Naive B cell (primary cell): ENCODE measurements around the gene BYSL. TPM values are rescaled to one million over a fixed set of nuclear protein-coding genes. Genes with fewer than 3 reads are reported as not detected.

Experiments used
- ATAC-seq, 2 donors: fragments of 150-1000 bp; cut with Tn5 transposase; 2 replicates each; pipeline ENCODE4 v1.10.0; 2021; ENCODE audit warnings: low read depth in 2 of 2, mild to moderate bottlenecking in 2 of 2, moderate library complexity in 2 of 2
- DNase-seq: peaks from one replicate; pipeline ENCODE4 v3.0.0; 2022
- H3K27ac Mint-ChIP-seq, 6 donors: one replicate each; pipeline ENCODE4 v1.8.0; 2020 to 2022; ENCODE audit warnings: mild to moderate bottlenecking in 6 of 6, mixed read lengths in 6 of 6, moderate library complexity in 5 of 6, inconsistent platforms in 2 of 6
- H3K27me3 Mint-ChIP-seq, 3 donors: one replicate each; pipeline ENCODE4 v1.8.0; 2021 to 2022; ENCODE audit warnings: mixed read lengths in 3 of 3, mild to moderate bottlenecking in 1 of 3
- H3K36me3 Mint-ChIP-seq, 2 donors: one replicate each; pipeline ENCODE4 v1.8.0; 2020 to 2022; ENCODE audit warnings: mixed read lengths in 2 of 2, inconsistent platforms in 1 of 2, mild to moderate bottlenecking in 1 of 2
- H3K4me1 Mint-ChIP-seq, 3 donors: one replicate each; pipeline ENCODE4 v1.8.0; 2020 to 2022; ENCODE audit warnings: mixed read lengths in 3 of 3, inconsistent platforms in 1 of 3, mild to moderate bottlenecking in 1 of 3, moderate library complexity in 1 of 3
- H3K4me3 Mint-ChIP-seq, 8 donors: one replicate each; pipeline ENCODE4 v1.8.0; 2020 to 2022; ENCODE audit warnings: mild to moderate bottlenecking in 8 of 8, mixed read lengths in 8 of 8, moderate library complexity in 8 of 8, inconsistent platforms in 2 of 8
- H3K9me3 Mint-ChIP-seq, 7 donors: one replicate each; pipeline ENCODE4 v1.8.0; 2020 to 2022; ENCODE audit warnings: mixed read lengths in 7 of 7, mild to moderate bottlenecking in 5 of 7, inconsistent platforms in 2 of 7, moderate library complexity in 1 of 7
- polyA plus RNA-seq, 6 donors: library from polyadenylated mRNA; unstranded; fragments of 300-500 nt; fragmentation: Illumina TruSeq; gene quantifications; one replicate each; pipeline ENCODE4 v1.2.3, GENCODE V29; 2021; ENCODE audit warnings: low read depth in 6 of 6

BYSL gene
- polyA plus RNA-seq, 6 donors from 2014 or later: 3.0 to 8.6 (median 5.5) TPM

DNA sequence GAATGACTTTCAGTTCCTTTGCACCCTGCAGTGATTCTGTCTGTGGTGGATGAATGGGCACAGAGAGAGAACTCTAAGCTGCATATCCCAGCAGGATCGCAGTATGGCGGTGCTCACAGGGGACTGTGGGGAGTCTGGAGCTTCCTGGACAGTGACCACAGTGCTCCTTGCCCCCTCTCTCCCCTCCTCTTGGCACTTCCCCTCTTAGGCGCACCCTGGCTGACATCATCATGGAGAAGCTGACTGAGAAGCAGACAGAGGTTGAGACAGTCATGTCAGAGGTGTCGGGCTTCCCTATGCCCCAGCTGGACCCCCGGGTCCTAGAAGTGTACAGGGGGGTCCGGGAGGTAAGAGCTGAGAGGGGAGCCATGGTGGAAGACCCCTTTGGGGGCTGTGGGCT is 8.6 kb downstream of the BYSL start:
- ATAC-seq (no peak), DNase-seq (no peak)
- H3K4me1 Mint-ChIP-seq: peaks cover 15 to 25% (median 19%) of the 10 kb centered on the region in 3 donors
- peak overlapping the region in 3 of 6 donors; percentile 42 to 56 (median 45) for H3K27ac Mint-ChIP-seq
- H3K4me3 Mint-ChIP-seq: peak overlapping the region in 1 of 8 donors; percentile 9
- H3K27me3 Mint-ChIP-seq: no peaks in the 10 kb centered on the region
- no peaks in the 10 kb centered on the region for H3K9me3 Mint-ChIP-seq
- peaks cover 6 to 8% of the 10 kb centered on the region in 2 donors for H3K36me3 Mint-ChIP-seq

- DNase-seq: no peak
- no peak for ATAC-seq
- peaks cover 21 to 36% (median 34%) of the 10 kb centered on the region in 3 donors for H3K4me1 Mint-ChIP-seq
- H3K27me3 Mint-ChIP-seq: no peaks in the 10 kb centered on the region
- H3K9me3 Mint-ChIP-seq: no peaks in the 10 kb centered on the region
- H3K27ac Mint-ChIP-seq: peak overlapping the region in 2 of 6 donors; percentile 21 to 54
- H3K36me3 Mint-ChIP-seq: peaks cover 6 to 14% of the 10 kb centered on the region in 2 donors
- no peak overlapping the region for H3K4me3 Mint-ChIP-seq
Observed at GRCh38 chr6:41931792-41932191, 10.5 kb downstream of the BYSL start.

DNA sequence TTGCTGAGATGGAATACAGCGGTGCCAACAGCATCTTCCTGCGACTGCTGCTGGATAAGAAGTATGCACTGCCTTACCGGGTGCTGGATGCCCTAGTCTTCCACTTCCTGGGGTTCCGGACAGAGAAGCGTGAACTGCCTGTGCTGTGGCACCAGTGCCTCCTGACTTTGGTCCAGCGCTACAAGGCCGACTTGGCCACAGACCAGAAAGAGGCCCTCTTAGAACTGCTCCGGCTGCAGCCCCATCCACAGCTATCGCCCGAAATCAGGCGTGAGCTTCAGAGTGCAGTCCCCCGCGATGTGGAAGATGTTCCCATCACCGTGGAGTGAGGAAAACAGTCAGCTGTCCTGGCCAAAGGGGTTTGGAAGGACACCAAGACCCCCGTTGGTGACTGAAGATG is 11.1 kb downstream of the BYSL start:
- Mint-ChIP-seq H3K4me3 (no peak overlapping the region), H3K9me3 (no peaks in the 10 kb centered on the region), H3K4me1 (peaks cover 22 to 38% (median 37%) of the 10 kb centered on the region in 3 donors), H3K27me3 (no peaks in the 10 kb centered on the region), H3K36me3 (peaks cover 6 to 14% of the 10 kb centered on the region in 2 donors), H3K27ac (peak overlapping the region in 2 of 6 donors; percentile 32 to 66)
- DNase-seq: no peak
- ATAC-seq: no peak

DNA sequence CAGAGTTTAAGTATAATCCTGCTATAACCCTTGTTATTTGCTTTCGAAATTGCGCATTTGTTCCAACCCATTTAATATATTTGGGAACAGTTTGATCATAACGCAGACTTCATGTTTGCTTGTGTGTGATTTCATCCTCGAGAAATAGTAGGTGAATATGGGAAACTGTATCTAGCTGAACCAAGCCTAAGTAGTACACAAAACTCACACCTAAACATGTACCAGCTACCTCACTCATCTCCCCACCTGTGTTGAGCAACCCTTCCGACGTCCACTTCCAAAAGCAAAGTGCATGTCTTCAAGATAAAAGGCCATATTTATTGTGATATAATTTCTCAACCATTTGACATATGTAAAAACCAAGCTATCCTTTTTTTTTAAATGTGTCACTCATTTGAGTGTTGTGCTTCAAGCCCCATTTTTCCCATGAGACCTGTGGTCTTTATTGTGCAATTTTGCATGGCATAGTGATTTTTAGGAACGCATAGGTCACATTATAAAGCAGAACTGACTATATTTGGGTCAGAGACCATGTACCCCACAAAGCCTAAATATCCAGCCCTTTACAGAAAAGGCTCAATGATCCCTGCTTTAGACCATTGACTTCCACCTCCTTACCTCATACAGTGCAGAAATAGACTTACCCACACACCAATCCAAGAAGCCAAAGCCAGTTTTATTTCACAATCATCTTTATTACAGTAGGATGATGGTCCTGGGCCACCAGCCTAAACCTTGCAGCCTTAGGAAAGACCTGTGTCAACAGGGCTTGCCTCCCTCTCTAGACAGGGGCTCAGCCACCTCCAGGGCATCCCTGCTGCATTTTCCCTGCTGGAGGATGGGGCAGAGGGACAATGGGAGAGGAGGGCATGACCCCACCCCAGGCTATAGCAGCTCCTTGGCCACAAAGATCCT is 13.2 kb downstream of the BYSL start:
- no peaks in the 10 kb centered on the region for H3K9me3 Mint-ChIP-seq
- H3K36me3 Mint-ChIP-seq: peaks cover 6 to 14% of the 10 kb centered on the region in 2 donors
- H3K4me1 Mint-ChIP-seq: peaks cover 39 to 60% (median 59%) of the 10 kb centered on the region in 3 donors
- no peak for DNase-seq
- H3K27me3 Mint-ChIP-seq: no peaks in the 10 kb centered on the region
- peak overlapping the region in 2 of 6 donors; percentile 36 to 60 for H3K27ac Mint-ChIP-seq
- H3K4me3 Mint-ChIP-seq: peak overlapping the region in 3 of 8 donors; percentile 6 to 36 (median 11)
- ATAC-seq: no peak

DNA sequence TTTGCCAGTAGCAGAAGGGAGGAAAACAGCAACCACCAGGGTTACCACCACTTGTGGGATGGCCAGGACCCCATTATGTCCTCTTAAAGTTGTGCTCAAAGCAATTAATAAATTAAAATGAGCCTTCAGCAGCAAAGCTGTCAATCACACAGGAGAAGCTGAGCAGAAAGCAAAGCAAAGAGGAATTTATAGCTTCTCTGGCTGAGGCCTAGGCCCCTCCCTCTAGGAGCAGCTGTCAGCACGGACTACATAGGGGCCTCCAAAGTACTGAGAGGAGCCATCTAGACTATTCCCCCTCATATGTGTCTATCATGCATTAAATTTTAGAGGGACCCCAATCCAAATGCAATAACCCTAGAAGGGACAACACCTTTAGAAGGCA is 13.9 kb downstream of the BYSL start:
- H3K4me1 Mint-ChIP-seq: peaks cover 46 to 66% (median 65%) of the 10 kb centered on the region in 3 donors
- H3K9me3 Mint-ChIP-seq: no peaks in the 10 kb centered on the region
- ATAC-seq (no peak), DNase-seq (no peak)
- no peaks in the 10 kb centered on the region for H3K27me3 Mint-ChIP-seq
- H3K4me3 Mint-ChIP-seq: peak overlapping the region in 1 of 8 donors; percentile 11
- peaks cover 6 to 14% of the 10 kb centered on the region in 2 donors for H3K36me3 Mint-ChIP-seq
- peak overlapping the region in 2 of 6 donors; percentile 60 to 70 for H3K27ac Mint-ChIP-seq

DNA sequence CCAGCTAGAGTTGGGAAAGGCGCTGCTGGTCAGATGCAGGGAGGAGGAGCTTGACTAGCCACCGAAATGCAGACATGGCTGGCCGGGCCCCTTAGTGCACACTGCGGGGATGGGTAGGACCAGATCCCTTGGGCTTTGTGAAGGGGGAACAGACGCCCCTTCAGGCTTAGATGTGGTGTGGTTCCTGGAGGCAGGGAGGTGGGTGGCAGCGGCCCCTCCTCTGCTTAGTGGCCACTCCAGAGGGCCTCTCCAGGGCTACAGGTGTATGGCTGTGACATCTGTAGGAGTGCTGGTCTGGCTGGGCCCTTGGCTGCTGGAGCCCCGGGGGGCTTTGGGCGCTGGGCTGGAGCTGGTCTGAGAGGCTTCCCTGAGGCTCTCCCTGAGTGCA is 14.4 kb downstream of the BYSL start:
- H3K9me3 Mint-ChIP-seq: no peaks in the 10 kb centered on the region
- H3K36me3 Mint-ChIP-seq: peaks cover 6 to 14% of the 10 kb centered on the region in 2 donors
- H3K4me3 Mint-ChIP-seq: no peak overlapping the region
- peaks cover 51 to 71% (median 70%) of the 10 kb centered on the region in 3 donors for H3K4me1 Mint-ChIP-seq
- H3K27me3 Mint-ChIP-seq: no peaks in the 10 kb centered on the region
- DNase-seq: no peak
- H3K27ac Mint-ChIP-seq: peak overlapping the region in 4 of 6 donors; percentile 45 to 90 (median 65)
- ATAC-seq: no peak

- Mint-ChIP-seq H3K4me3 (peak overlapping the region in 7 of 8 donors; percentile 1 to 65 (median 47)), H3K27me3 (no peaks in the 10 kb centered on the region), H3K4me1 (peaks cover 56 to 76% (median 74%) of the 10 kb centered on the region in 3 donors), H3K27ac (peak overlapping the region in 5 of 6 donors; percentile 1 to 90 (median 45)), H3K36me3 (peaks cover 6 to 14% of the 10 kb centered on the region in 2 donors), H3K9me3 (no peaks in the 10 kb centered on the region)
- ATAC-seq: peak; percentile 62 to 69
- DNase-seq: peak; percentile 47
Observed at GRCh38 chr6:41936073-41936837, 15.0 kb downstream of the BYSL start.

GRCh38 chr6:41937472-41937860 is 16.2 kb downstream of the BYSL start:
- Mint-ChIP-seq H3K27me3 (no peaks in the 10 kb centered on the region), H3K36me3 (peaks cover 6% of the 10 kb centered on the region in 2 donors), H3K9me3 (no peaks in the 10 kb centered on the region), H3K4me3 (peak overlapping the region in 5 of 8 donors; percentile 22 to 85 (median 66)), H3K27ac (peak overlapping the region in 3 of 6 donors; percentile 63 to 79 (median 65)), H3K4me1 (peaks cover 61 to 84% (median 80%) of the 10 kb centered on the region in 3 donors)
- DNase-seq: no peak
- ATAC-seq: no peak

DNA sequence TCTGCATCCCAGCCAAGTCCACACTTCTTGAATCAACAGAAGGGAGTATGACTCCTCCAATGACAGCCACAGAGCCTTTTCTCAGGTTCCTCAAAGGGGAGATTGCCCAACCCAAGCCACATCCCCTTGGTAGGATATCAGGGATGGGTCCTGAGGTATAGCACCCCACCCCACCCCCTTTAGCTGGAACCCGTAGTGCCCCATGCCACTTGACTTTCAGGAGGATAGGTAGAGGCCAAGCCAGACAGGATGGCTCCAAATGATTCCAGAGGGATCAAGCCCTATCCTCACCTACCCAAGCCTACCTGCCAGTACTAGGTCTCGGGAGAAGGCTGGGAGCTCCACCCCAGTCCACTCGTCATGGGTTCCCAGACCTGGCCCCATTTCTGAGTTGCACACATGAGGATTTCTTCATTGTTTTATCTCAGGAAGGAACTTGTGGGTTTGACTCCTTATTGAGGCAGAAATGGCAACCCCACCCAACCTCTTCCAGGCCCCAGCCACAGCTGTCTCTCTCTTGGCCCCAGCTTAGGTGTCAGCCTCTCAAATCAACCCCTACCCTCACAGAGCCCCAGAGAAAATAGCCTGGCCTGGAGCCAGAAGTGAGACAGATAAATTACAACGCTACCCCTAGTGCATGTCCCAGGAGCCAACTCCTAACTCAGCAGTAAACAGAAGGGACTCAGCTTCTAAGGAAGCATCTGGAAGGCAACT is 16.7 kb downstream of the BYSL start:
- Mint-ChIP-seq H3K27ac (peak overlapping the region; percentile 63 to 96 (median 74)), H3K27me3 (no peaks in the 10 kb centered on the region), H3K4me1 (peaks cover 59 to 84% (median 82%) of the 10 kb centered on the region in 3 donors), H3K36me3 (peaks cover 6% of the 10 kb centered on the region in 2 donors), H3K9me3 (no peaks in the 10 kb centered on the region), H3K4me3 (peak overlapping the region in 7 of 8 donors; percentile 59 to 89 (median 73))
- DNase-seq (no peak), ATAC-seq (no peak)

DNA sequence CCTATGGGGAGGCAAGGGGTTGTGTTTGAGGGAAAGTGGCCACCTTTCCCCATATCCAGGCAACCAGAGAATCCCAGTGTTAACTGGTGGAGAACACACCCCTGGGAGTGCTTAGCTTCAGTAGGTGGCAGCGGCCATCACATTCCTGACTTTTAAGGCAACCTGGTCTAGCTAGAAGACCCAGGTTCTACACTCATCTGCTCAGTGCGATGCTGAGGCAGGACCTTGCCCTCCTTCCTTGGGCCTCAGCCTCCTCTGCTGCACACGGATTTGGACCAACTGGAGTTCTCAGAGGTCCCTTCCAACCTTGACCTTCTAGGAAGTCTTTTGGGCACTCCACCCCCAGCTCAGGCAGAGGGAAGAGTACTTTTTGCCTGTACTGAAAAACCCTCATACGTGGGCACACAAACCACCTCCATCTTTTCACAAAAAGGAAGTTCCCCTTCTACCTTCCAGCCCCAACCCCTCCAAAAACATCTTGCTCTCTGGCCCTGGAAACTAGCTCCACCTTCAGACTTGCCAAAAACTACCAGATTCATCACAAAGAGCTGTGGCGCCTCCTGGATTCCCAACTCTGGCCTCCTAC is 17.4 kb downstream of the BYSL start:
- H3K36me3 Mint-ChIP-seq: peaks cover 6% of the 10 kb centered on the region in 2 donors
- ATAC-seq (no peak), DNase-seq (no peak)
- H3K9me3 Mint-ChIP-seq: no peaks in the 10 kb centered on the region
- H3K27me3 Mint-ChIP-seq: no peaks in the 10 kb centered on the region
- H3K27ac Mint-ChIP-seq: peak overlapping the region; percentile 65 to 96 (median 84)
- peaks cover 58 to 81% (median 81%) of the 10 kb centered on the region in 3 donors for H3K4me1 Mint-ChIP-seq
- H3K4me3 Mint-ChIP-seq: peak overlapping the region; percentile 17 to 93 (median 81)

DNA sequence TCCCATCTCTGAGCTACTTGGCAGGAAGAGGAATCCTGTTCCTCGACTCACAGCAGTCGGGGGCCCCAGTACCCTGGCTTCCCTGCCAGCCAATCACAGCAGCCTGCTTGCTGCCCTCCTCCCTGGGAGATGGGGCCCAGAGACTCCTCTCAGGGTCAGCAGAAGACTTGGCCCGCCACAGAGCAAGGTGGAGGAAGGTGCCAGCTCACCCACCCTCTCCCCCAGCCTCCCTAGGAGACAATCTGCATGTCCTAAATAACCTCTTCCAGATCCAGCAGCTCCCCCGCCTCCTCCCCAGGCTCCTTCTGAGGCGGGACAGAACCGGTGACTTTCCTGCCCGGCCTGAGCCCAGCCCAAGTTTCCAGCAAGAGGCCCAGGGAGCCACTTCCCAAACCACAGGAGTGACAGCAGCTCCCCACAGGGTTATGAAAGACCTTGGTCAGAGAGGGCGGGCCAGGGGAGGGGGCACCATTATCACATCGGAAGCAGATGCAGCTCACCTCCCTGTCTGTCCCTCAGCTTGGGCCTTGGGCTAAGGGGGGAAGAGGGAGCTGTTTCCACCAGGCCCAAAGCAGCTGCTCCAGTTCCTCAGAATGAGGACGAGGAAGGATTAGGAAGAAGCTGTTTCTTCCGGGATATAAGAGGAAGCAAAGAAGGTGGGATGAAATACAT is 18.0 kb downstream of the BYSL start:
- Mint-ChIP-seq H3K27me3 (no peaks in the 10 kb centered on the region), H3K36me3 (peaks cover 6% of the 10 kb centered on the region in 2 donors), H3K27ac (peak overlapping the region; percentile 65 to 96 (median 90)), H3K9me3 (no peaks in the 10 kb centered on the region), H3K4me1 (peaks cover 58 to 80% (median 78%) of the 10 kb centered on the region in 3 donors), H3K4me3 (peak overlapping the region; percentile 17 to 93 (median 85))
- ATAC-seq (no peak), DNase-seq (no peak)
